GM19238 (cell line): ENCODE measurements around the gene CFAP54.
"Not testable (repeated sequence)": the region's sequence is repeated elsewhere in the genome, so short reads cannot be mapped to it uniquely, and the experiment has no call there.

ENCODE experiments used
- DNase-seq: peaks from one replicate; pipeline ENCODE4 v3.0.0; 2011; ENCODE audit warnings: low spot score; ENCODE audit not compliant: insufficient read length

CFAP54 gene

GRCh38 chr12:96623155-96623554 is 133.8 kb downstream of the CFAP54 start:
- no peak for DNase-seq

- DNase-seq, result no peak
These were observed 134.4 kb downstream of the CFAP54 start for GRCh38 chr12:96623656-96624217.

GRCh38 chr12:96635844-96636243 is 146.5 kb downstream of the CFAP54 start:
- DNase-seq, result no peak

GRCh38 chr12:96636895-96637294 is 147.5 kb downstream of the CFAP54 start:
- no peak for DNase-seq

- no peak for DNase-seq
These were observed 159.5 kb downstream of the CFAP54 start for GRCh38 chr12:96648923-96649322.

- DNase-seq, result no peak
These were observed 163.5 kb downstream of the CFAP54 start for GRCh38 chr12:96652870-96653269.

- DNase-seq, result no peak
These were observed 168.7 kb downstream of the CFAP54 start for GRCh38 chr12:96658075-96658474.

GRCh38 chr12:96669786-96670185 is 180.4 kb downstream of the CFAP54 start:
- DNase-seq, result no peak

- no peak for DNase-seq
These were observed 181.0 kb downstream of the CFAP54 start for GRCh38 chr12:96670334-96670899.

- not testable (repeated sequence) for DNase-seq
These were observed 186.1 kb downstream of the CFAP54 start for GRCh38 chr12:96675519-96675918.

GRCh38 chr12:96677363-96677762 is 188.0 kb downstream of the CFAP54 start:
- DNase-seq, result no peak

GRCh38 chr12:96687719-96688118 is 198.3 kb downstream of the CFAP54 start:
- DNase-seq, result no peak

GRCh38 chr12:96698521-96698920 is 209.1 kb downstream of the CFAP54 start:
- no peak for DNase-seq

GRCh38 chr12:96698965-96699364 is 209.6 kb downstream of the CFAP54 start:
- DNase-seq, result no peak

GRCh38 chr12:96701856-96702255 is 212.5 kb downstream of the CFAP54 start:
- no peak for DNase-seq

GRCh38 chr12:96710127-96710745 is 220.9 kb downstream of the CFAP54 start:
- no peak for DNase-seq

- DNase-seq, result no peak
These were observed 222.0 kb downstream of the CFAP54 start for GRCh38 chr12:96711364-96711763.

- DNase-seq, result no peak
These were observed 224.8 kb downstream of the CFAP54 start for GRCh38 chr12:96714199-96714598.

- peak; percentile 29 for DNase-seq
These were observed 230.4 kb downstream of the CFAP54 start for GRCh38 chr12:96719660-96720362.

GRCh38 chr12:96720363-96720705 is 231.0 kb downstream of the CFAP54 start:
- no peak for DNase-seq

- not testable (repeated sequence) for DNase-seq
These were observed 240.1 kb downstream of the CFAP54 start for GRCh38 chr12:96729466-96729865.

- DNase-seq, result no peak
These were observed 240.5 kb downstream of the CFAP54 start for GRCh38 chr12:96729886-96730285.

- DNase-seq, result no peak
These were observed 254.2 kb downstream of the CFAP54 start for GRCh38 chr12:96743606-96744005.
